NCI-H2029 treated with DMSO at 0.1 percent for 48 hours (cell line): ENCODE measurements around the gene SLC2A4RG.
A peak's percentile ranks its signal among the peaks of the same experiment; 100 is the strongest.

Experiments used
- DNase-seq: peaks from one replicate; lab custom pipeline; 2025; lab: John Stamatoyannopoulos, UW

The SLC2A4RG gene

GRCh38 chr20:63699466-63700198 is 39.9 kb upstream of the SLC2A4RG start:
- no peak for DNase-seq

DNA sequence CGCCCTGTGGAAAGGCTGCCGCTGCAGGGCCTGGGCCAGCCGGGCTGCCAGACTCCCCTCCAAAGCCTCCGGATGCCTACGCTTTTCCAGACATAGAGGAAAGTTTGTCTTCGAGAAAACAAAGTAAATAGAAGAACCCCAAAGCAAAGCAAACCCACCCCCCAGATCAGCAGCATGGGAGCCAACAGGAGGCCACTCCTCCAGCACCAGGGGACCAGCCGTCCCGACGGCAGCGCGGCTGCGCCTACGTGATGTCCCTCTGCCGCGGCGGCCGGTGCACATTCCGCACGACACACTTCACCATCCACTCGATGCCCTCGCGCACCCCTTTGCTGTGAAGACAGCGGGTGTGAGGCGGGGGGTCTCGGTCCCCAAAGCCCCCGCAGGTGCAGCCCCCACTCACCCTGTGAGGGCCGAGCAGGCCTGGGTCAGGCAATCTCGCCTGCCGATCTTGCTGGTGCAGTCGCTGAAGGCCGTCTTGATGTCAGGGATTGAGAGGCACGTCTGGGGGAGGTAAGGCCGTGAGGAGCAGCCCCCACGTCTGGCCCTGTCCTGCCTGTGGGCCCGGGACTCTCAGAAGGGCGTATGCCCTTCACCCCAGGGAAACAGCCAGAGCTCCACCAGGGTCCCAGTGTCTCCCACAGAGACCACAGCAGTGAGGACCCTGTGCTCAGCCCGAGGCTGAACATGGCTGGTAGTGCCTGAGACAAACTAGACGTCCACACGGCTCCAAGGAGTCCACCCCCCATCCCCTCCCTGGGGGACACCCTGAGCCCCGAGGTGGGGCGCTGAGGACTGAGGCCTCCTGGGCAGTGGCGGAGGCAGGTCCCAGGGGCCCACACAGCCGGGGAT is 39.2 kb upstream of the SLC2A4RG start:
- DNase-seq = no peak

GRCh38 chr20:63701051-63701328 is 38.6 kb upstream of the SLC2A4RG start:
- DNase-seq = no peak

DNA sequence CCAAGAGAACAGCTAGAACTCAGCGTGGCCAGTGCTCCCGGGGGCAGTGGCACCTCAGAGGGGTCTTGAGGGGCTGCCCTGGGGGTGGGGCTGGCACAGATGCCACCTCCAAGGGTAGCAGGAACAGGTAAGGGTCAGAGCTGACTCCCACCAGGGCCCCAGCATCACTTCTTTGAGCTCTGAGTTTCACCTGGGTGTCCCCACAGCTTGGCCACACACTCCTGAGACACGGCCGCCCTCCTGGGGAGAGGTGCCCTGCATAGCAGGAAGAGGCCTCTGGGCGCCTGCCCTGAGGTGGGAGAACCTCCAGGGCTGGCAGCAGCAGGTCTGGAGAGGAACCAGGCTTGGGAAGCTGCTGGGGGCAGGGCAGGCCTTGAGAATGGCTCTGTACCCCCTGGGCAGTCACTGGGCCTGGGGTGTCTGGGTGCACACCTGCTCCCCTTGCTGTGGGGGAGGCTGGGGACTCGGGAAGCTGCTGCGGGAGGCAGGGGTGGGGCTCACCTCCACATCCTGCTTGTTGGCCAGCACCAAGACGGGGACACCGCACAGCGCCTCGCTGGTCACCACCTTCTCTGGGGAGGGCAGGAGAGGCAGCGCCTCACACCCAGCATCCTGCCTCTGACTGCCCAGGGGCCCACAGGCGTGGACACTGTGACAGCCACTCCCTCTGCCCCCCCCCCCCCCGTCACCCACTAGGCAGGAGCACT is 38.1 kb upstream of the SLC2A4RG start:
- DNase-seq = no peak

DNA sequence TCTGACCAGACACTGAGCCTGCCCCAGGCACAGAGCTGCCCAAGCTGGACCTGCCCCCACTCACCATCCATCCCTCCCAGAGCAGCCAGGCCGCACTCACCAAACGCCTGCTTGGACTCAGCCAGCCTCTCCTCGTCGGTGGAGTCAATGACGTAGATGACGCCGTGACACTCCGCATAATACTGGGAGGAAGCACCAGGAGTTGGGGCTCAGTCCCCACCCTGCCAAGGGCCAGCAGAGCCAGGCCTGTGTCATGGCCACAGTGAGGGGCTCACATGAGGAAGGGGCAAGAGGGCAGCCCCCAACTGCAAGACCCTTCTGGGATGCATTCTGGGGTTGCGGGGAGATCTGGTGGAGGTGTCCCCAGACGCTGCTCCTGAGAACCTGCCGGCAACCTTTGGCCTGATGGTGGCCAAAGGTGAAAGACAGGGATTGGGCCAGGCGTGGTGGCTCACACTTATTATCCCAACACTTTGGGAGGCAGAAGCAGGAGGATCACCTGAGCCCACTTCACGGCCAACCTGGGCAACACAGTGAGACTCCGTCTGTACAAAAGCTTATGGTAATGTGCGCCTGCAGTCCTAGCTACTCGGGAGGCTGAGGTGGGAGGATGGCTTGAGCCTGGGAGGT is 37.4 kb upstream of the SLC2A4RG start:
- DNase-seq = no peak

DNA sequence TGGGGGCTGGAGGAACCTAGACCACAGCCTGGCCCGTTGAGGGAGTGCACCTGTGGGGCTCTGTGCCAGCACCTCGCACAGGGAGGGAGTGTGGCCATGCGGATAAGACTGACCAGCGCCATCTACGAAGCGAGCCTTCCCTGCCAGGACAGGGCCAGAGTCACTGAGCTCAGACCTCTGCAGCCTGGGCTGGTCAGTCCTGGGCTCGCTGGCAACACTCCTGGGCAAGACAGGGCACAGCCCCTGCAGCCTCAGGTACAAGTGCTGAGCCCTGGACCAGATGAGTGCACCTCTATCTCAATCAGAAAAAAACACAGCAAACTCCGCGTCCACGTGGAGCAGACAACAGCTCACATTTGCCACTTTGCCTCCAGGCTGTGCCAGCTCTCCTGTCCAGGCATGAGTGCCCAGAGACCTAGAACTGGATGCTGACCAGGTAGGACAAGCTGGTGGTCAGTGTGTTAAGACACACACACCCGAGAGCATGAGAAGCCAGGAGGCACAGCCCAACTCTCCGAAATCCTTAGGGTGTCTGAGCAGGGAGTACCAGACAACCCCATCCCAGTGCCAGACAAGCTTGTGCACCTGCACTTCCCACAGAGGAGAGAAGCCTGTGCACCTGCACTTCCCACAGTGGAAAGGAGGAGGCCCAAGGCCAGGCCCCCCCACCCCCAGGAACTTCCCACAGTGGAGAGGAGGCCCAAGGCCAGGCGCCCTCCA is 36.7 kb upstream of the SLC2A4RG start:
- DNase-seq = no peak

GRCh38 chr20:63703471-63703975 is 36.1 kb upstream of the SLC2A4RG start:
- no peak for DNase-seq

DNA sequence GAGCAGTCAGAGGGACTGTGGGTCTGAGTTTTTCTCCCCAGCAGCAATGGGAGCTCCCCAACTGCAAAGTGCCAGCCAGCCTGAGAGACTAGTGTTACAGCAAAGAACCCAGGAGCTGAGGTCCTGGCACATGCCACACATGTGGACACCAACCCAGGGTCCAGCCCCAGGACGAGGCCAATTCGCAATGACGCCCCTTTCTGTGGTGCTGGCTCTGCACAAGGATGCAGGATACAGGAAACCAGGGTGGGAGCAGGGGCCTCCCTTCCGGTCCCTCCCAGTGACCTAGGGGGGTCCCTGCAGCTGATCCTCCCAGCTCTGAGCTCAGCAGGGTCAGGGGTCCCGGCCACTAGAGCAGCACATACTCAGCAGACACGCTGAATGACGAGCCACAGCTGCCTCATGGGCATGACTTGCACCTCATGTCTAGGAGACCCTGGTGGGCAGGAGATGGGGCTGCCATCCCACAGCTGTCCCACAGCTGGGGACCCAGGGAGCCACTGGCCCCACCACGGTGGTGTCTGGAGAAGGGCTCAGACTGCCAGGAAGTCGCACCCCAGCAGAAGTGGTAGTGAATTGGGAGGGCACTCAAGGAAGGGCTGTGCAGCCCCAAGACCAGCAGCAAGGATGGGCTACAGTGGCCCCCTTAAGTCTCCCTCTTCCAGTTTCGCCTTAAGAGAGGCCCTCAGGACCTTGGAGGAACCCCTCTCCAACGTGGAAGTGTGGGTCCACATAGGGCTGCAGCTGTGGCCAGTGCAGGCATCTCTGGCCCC is 35.4 kb upstream of the SLC2A4RG start:
- DNase-seq = no peak

DNA sequence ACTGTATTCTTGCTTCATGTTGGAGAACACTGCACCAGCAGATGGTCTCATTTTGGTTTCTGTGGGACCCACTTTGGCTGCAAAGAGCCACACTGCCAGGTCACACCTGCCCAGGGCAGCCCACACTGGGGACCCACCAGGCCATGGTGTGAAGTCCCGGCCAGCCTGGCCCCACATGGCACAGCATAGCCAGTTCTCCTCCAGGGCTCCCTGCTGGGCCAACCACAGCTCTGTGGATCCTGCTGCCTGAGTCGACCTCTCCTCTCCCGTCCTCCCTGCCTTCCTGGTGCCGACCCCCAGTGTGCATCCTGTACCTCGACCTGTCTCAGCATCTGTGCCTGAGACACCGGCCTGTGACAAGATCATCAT is 34.8 kb upstream of the SLC2A4RG start:
- no peak for DNase-seq

DNA sequence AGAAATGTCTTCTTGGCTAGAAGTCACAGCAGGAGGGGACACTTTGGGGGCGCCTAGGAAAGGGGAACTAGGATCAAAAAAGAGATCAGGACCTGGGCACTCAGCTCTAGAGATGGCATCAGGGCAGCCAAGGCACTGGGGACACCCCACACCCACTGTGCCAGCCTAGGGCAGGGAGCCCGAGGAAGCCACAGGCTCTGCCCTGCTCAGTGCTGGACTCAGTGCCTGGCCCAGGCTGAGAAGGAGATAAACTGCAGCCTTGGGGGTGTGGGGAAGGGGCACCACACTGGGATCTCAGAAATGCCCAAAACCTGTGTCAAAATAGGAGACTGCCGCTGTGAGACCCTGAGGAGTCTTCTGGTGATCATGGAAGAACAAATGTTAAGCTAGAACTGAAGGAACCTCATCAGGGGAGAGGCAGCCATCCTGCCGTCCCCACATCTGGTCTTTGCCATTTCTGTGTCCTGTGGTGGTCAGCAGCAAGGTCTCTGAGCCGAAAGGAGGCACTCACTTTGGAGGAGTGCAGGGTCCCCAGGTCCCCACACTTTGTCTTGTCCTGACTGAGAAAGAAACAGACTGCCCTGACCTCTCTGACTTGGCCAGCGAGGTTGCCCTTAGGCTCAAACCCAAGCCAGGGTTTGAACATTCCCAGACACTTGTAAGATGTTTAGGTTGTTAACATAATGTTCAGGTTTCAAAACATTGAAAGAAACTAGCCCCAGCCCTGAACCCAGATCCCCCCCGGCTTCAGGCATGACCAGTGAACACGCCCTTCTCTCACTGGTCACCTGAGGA is 34.1 kb upstream of the SLC2A4RG start:
- no peak for DNase-seq

GRCh38 chr20:63706027-63706695 is 33.4 kb upstream of the SLC2A4RG start:
- DNase-seq = no peak

GRCh38 chr20:63706852-63707557 is 32.6 kb upstream of the SLC2A4RG start:
- DNase-seq = no peak

DNA sequence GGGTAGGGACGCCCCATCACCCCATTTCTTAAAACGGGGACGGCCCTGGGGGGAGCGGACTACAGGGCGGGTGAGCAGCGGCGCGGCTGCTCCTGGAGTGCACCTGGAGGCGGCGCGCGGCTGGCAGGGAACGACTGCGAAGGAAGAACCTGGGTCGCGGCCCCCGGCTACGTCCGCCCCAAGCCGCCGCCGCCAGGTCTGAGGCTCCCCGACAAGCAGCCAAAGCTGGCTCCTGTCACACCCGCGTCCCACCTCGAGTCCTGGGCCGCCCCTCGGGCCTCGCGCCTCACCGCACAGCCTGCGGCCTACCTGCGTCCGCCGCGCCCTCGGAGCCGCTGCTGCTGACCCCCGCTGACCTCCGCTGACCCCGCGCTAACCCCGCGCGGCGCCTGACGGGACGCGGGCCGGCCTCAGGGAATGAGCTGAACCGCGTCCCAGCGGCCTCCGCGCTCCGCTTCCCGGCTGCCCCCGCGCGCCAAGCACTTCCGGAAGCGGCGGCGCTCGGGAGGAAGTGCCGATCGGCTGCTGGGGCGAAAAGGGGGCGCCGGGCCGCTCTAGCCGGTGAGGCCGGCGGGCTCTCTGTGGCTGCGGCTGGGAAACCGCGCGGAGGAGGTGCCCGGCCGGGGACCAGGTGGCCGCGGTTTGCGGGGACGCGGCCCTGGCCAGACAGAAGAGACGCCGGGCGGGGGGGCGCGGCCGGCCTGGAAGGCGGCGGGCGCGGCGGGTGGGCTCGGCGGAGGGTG is 31.8 kb upstream of the SLC2A4RG start, which contains the start of the genes ARFRP1 and ZGPAT:
Gene ARFRP1 (minus strand): TSS at position 419 of the 743 bp plus-strand sequence. CDS start 885 bp downstream, outside the sequence.
Gene ZGPAT (plus strand): TSS at position 482 of the 743 bp plus-strand sequence. CDS start 542 bp downstream, outside the sequence.
- peak; percentile 39 for DNase-seq

- DNase-seq = no peak
Observed at GRCh38 chr20:63708301-63709148, 31.1 kb upstream of the SLC2A4RG start.

GRCh38 chr20:63709149-63709527 is 30.4 kb upstream of the SLC2A4RG start:
- DNase-seq = no peak

DNA sequence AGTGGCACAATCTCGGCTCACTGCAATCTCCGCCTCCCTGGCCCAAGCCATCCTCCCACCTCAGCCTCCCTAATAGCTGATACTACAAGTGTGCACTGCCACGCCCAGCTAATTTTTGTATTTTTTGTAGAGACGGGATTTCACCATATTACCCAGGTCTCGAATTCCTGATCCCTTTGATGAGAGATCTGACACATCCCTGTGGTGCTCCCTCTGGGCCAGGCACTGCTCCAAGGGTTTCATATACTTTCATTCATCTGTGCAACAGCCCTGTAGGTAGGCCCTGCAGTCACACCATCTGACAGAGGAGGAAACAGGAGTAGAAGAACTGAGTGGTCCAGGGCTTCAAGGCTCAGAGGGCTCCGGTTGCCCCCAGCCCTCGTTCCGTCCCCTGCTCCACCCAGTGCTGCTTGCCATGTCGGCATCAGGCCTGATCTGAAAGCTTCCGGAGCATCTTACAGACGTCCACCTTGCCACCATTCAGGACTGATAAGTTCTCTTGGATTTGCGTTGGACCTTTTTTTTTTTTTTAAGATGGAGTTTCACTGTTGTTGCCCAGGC is 28.4 kb upstream of the SLC2A4RG start:
- DNase-seq = no peak

GRCh38 chr20:63712191-63712590 is 27.4 kb upstream of the SLC2A4RG start:
- DNase-seq = no peak
